Esophagus (tissue), 2 donors: ENCODE data around the gene PRR5L. TPM values are rescaled to one million over a fixed set of nuclear protein-coding genes. Genes with fewer than 3 reads are reported as not detected.

Experiments
- H3K27ac ChIP-seq, 2 donors: one replicate each; pipeline ENCODE4 v1.5.1; 2013; ENCODE audit warnings: low read depth in 2 of 2, mild to moderate bottlenecking in 2 of 2, inconsistent platforms in 1 of 2, low read length in 1 of 2, moderate library complexity in 1 of 2
- H3K27me3 ChIP-seq, 2 donors: one replicate each; pipeline ENCODE4 v1.6.1; 2013; ENCODE audit warnings: low read length in 2 of 2, control low read depth in 1 of 2, mild to moderate bottlenecking in 1 of 2; ENCODE audit not compliant: insufficient read depth in 2 of 2, control insufficient read depth in 1 of 2
- H3K36me3 ChIP-seq, 2 donors: one replicate each; pipeline ENCODE4 v1.6.1; 2013; ENCODE audit warnings: low read length in 1 of 2; ENCODE audit not compliant: control insufficient read depth in 2 of 2, insufficient read depth in 2 of 2
- H3K4me1 ChIP-seq, 2 donors: one replicate each; pipeline ENCODE4 v1.6.1; 2013; ENCODE audit warnings: low read length in 1 of 2; ENCODE audit not compliant: control insufficient read depth in 2 of 2, insufficient read depth in 2 of 2
- H3K4me3 ChIP-seq, 2 donors: one replicate each; pipeline ENCODE4 v1.5.1; 2013; ENCODE audit warnings: low read length in 2 of 2, mild to moderate bottlenecking in 2 of 2, low read depth in 1 of 2, moderate library complexity in 1 of 2
- H3K9me3 ChIP-seq, 2 donors: one replicate each; pipeline ENCODE4 v1.6.1; 2013; ENCODE audit warnings: mild to moderate bottlenecking in 2 of 2, low read depth in 1 of 2, low read length in 1 of 2, moderate library complexity in 1 of 2; ENCODE audit not compliant: control insufficient read depth in 2 of 2, insufficient read depth in 1 of 2
- WGBS, 2 donors: extraction: QIAGEN DNeasy Blood & Tissue Kit; methylation state at CpG; one replicate each; pipeline ENCODE4 v1.1.7; 2013; 5-methylcytosine and 5-hydroxymethylcytosine counted together
- polyA plus RNA-seq, 2 donors: library from polyadenylated mRNA; stranded (reverse); fragments of 200-250 nt; gene quantifications; one replicate each; pipeline ENCODE4 v1.2.3, GENCODE V29; 2013
- donor health status: healthy with polysubstance abuse.
- donor health status: Bipolar disorder and iron deficiency.

Gene PRR5L
- polyA plus RNA-seq, 2 donors, result 1.1 to 1.3 TPM

DNA sequence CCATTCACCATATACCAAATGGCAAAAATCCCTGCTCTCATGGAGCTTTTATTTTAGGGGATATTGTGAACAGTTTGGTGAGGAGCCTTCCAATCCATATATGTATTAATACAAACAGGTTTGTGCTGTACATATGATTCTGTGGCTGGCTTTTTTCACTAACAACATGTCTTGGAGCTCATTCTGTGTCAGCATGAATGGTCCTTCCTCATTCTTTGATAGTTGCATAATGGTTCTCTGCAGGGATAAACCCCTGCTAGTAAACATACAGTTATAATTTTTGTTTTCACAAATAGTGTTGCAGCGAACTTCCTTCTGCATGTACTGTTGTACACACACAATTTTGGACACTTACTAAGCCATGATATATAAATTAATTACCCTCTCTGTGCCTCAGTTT is 8.3 kb downstream of the PRR5L start:
- Histone ChIP-seq H3K9me3 (no peaks in the 10 kb centered on the region), H3K27ac (no peak overlapping the region), H3K4me3 (no peak overlapping the region), H3K36me3 (no peaks in the 10 kb centered on the region), H3K27me3 (no peaks in the 10 kb centered on the region), H3K4me1 (no peaks in the 10 kb centered on the region)
- WGBS, 2 donors, result 63 to 69% methylated on average over 1 of the region's 1 CpG

DNA sequence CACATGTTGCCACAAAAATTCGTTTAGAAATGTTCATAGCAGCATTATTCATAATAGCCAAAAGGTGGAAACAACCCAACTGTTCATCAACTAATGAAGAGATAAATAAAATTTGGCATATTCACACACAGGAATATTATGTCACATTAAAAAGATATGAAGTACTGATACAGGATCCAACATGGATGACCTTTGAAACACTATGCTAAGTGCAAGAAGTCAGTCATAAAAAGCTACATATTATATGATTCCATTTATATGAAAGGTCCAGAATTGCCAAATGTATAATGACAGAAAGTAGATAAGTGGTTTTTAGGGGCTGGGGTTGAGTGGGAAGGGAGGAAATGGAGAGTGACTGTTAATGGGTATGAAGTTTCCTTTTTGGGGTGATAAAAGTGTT is 9.0 kb downstream of the PRR5L start:
- Histone ChIP-seq H3K4me3 (no peak overlapping the region), H3K4me1 (no peaks in the 10 kb centered on the region), H3K36me3 (no peaks in the 10 kb centered on the region), H3K27ac (no peak overlapping the region), H3K9me3 (no peaks in the 10 kb centered on the region), H3K27me3 (no peaks in the 10 kb centered on the region)
- 35 to 55% methylated on average over 1 of the region's 1 CpG for WGBS, 2 donors

DNA sequence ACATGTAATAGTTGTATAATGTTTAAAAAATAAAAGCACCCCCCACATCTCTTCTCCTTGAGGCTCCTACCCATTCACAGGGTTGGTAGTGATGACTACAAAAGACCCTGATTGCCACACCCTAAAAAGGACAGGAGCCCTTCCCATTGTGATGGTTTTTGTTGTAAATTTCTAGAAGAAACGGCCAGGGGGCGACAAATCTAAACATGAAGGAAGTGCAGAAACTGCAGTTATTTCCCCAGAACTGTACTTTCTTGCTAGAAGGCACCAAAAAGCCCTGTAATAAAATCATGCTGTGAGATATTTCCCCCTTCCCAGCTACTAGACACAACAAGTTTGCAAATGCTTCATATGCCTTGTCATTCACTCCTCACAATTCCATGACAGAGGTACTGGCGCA is 10.8 kb downstream of the PRR5L start:
- Histone ChIP-seq H3K4me3 (no peak overlapping the region), H3K36me3 (no peaks in the 10 kb centered on the region), H3K9me3 (no peaks in the 10 kb centered on the region), H3K27me3 (no peaks in the 10 kb centered on the region), H3K4me1 (no peaks in the 10 kb centered on the region), H3K27ac (no peak overlapping the region)
- WGBS, 2 donors, result 43 to 56% methylated on average over 3 of the region's 3 CpGs

DNA sequence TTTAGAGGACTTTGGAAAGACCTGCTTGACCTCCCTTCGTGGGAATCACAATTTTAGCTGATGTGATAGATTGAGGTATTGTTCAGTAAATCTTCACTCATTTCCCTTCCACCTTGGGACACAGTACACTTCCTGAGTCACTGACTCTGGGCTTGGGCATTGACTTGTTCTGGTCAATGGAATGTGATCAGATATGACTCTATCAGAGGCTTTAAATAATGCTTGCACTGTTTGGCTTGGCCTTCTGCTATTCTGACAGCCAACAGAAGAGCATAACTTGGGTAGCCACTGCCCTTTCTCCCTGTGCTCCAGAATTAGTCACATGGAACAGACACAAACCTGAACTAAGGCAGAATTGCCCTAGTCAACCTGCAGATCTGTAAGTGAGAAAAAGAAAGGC is 12.5 kb downstream of the PRR5L start:
- WGBS, 2 donors, result 47 to 61% methylated on average over 1 of the region's 1 CpG
- no peaks in the 10 kb centered on the region for H3K36me3 ChIP-seq
- H3K4me1 ChIP-seq, result no peaks in the 10 kb centered on the region
- no peak overlapping the region for H3K27ac ChIP-seq
- H3K27me3 ChIP-seq, result no peaks in the 10 kb centered on the region
- no peak overlapping the region for H3K4me3 ChIP-seq
- no peaks in the 10 kb centered on the region for H3K9me3 ChIP-seq

DNA sequence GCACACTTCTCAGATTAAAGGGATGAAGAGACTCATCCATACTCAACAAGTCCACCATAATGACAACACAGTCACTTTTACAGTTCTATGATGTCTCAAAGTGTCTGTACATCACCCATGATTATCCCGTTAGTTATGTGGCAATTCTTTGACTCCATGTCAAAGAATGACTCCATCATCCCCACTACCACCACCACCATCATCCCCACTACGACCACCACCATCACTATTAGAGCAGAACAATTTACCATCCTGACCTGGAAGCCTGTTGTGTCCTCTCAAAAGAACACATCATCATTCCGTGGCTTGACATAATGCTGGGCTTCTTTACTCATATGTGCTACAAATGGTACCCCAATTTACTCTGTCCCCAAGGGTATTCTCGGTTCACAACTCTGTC is 13.7 kb downstream of the PRR5L start:
- Histone ChIP-seq H3K4me3 (no peak overlapping the region), H3K4me1 (no peaks in the 10 kb centered on the region), H3K27ac (no peak overlapping the region), H3K9me3 (no peaks in the 10 kb centered on the region), H3K27me3 (no peaks in the 10 kb centered on the region), H3K36me3 (no peaks in the 10 kb centered on the region)
- 84 to 94% methylated on average over 4 of the region's 4 CpGs for WGBS, 2 donors

DNA sequence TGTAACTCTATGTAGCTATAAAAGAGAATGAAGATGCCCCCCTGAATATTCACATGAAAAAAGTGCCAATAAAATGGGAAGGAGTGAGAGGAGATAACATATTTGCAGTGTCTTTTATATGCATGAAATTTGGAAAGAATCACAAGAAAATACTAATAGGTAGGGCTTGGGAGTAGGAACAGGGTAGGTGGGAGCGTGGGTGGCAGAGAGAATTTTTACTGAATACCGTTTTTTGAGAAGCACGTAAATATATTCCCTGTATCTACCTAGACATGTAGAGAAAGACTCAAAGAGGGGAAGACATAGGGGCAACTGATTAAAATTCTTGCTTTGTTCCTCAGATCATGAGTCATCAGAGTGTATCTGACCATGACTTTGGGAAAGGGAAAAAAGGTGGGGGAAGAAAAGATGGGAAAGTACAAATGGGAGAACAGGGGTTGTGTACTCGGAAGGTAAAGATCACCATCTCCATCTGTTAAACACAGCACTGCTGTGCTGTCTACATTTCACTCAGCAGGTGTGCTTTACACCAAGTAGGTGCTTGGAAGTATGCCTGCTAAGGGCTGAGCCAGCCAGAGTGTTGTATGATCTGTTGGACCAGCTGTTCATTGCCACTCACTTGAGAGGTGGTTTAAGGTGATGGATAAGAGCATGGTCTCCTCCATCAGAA is 16.0 kb downstream of the PRR5L start:
- H3K4me3 ChIP-seq, result no peak overlapping the region
- no peak overlapping the region for H3K27ac ChIP-seq
- no peaks in the 10 kb centered on the region for H3K4me1 ChIP-seq
- no peaks in the 10 kb centered on the region for H3K27me3 ChIP-seq
- no peaks in the 10 kb centered on the region for H3K36me3 ChIP-seq
- H3K9me3 ChIP-seq, result no peaks in the 10 kb centered on the region
- WGBS, 2 donors, result 90% methylated on average over 4 of the region's 4 CpGs

DNA sequence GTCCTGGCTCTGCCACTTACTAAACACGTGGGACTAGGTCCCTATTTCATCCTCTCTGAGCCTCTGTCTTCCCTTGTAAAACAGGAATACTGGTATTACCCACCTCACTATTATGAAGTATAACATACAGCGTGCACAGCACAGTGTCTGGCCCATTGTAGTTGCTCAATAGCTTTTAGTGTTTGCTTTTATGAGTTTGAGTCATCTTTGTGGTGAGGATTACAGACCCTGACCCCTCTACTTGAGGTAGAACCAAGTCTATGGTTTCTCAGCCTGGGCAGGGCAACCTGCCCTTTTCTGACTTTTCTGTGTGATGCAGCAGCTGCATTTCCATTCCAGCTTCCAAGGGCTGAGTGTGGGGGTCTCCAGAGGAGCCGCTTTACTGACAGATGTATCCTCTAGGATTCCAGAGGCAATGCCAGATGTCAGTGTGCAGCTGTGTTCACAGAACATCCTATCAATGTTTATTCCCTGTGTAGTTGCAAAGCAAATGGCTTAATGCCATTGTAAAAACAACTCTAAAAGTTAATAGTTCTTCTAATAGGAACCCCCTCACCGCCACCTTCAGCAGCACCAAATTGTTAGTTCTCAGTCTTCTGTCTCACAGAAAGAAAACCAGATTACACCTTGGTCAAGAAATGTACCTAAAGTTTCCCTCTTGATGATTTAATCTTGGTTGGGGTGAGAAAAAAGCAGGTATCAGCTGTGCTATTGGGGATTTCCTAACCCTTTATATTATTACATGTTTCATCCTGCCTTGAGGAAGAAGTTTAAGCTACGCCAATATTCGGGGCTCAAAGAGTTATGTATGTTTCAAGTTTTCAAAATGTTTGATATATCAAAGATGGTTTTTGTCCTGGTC is 16.8 kb downstream of the PRR5L start:
- no peaks in the 10 kb centered on the region for H3K4me1 ChIP-seq
- H3K4me3 ChIP-seq, result no peak overlapping the region
- H3K27me3 ChIP-seq, result no peaks in the 10 kb centered on the region
- WGBS, 2 donors, result 39 to 49% methylated on average over 6 of the region's 6 CpGs
- H3K9me3 ChIP-seq, result no peaks in the 10 kb centered on the region
- H3K27ac ChIP-seq, result no peak overlapping the region
- H3K36me3 ChIP-seq, result no peaks in the 10 kb centered on the region

DNA sequence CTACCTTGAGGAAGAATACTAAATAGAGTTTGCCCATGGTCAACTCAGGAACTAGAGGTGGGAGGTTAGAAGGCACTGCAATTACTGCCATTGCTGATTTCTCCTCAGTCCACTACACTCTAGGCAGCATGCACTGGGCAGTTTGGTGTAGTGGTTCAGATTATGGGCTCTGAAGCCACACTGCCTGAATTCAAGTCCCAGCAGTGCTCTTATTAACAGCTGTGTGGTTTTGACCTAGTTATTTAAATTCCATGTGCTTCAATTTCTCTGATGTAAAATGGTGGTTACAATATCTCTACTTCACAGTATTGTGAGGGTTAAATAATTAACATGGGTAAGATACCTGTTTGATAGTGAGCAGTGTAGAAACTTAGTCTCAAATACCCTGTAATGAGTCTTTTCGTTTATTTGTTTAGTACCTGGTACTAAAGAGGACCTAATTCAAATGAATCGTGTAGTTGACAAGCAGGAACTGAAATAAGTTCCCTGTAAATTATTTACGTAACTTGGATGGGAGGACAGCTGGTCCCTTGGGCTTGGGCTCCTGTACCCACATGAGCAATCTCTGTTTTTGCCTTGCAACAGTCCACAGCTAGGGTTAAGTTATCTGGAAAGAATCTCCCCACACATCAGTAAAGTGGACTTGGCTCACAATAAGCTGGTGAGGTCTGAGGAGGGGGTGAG is 17.8 kb downstream of the PRR5L start:
- no peak overlapping the region for H3K27ac ChIP-seq
- 62 to 67% methylated on average over 3 of the region's 3 CpGs for WGBS, 2 donors
- no peak overlapping the region for H3K4me3 ChIP-seq
- no peaks in the 10 kb centered on the region for H3K36me3 ChIP-seq
- H3K27me3 ChIP-seq, result no peaks in the 10 kb centered on the region
- no peaks in the 10 kb centered on the region for H3K9me3 ChIP-seq
- H3K4me1 ChIP-seq, result no peaks in the 10 kb centered on the region

DNA sequence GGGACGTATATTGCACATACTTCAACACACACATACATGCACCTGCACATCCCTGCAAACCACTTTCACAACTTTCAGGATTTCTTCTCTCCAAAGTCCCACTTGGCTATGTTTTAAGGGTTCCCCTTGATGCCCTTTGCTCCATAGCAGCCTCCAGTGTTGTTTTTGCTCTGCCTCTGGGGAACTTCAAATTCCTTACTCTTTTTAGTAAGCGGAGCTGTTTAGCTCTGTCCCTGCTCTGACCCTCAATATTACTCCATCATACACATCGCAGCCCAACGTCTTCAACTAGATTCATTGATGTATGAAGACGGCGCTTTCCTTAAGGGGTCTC is 18.3 kb downstream of the PRR5L start:
- Histone ChIP-seq H3K27ac (no peak overlapping the region), H3K4me3 (no peak overlapping the region), H3K4me1 (no peaks in the 10 kb centered on the region), H3K36me3 (no peaks in the 10 kb centered on the region), H3K9me3 (no peaks in the 10 kb centered on the region), H3K27me3 (no peaks in the 10 kb centered on the region)
- WGBS, 2 donors, result 66 to 75% methylated on average over 6 of the region's 6 CpGs
